T1000 (cell line): ENCODE data around the gene CHTF18.
"Not testable (repeated sequence)": the region's sequence is repeated elsewhere in the genome, so short reads cannot be mapped to it uniquely, and the experiment has no call there.

ENCODE experiments used
- DNase-seq: peaks from one replicate; lab custom pipeline; 2025; ENCODE audit warnings: mixed read lengths; lab: John Stamatoyannopoulos, UW

Gene CHTF18

GRCh38 chr16:830871-831570 lies 42.6 kb downstream of the CHTF18 start:
- DNase-seq, result no peak

DNA sequence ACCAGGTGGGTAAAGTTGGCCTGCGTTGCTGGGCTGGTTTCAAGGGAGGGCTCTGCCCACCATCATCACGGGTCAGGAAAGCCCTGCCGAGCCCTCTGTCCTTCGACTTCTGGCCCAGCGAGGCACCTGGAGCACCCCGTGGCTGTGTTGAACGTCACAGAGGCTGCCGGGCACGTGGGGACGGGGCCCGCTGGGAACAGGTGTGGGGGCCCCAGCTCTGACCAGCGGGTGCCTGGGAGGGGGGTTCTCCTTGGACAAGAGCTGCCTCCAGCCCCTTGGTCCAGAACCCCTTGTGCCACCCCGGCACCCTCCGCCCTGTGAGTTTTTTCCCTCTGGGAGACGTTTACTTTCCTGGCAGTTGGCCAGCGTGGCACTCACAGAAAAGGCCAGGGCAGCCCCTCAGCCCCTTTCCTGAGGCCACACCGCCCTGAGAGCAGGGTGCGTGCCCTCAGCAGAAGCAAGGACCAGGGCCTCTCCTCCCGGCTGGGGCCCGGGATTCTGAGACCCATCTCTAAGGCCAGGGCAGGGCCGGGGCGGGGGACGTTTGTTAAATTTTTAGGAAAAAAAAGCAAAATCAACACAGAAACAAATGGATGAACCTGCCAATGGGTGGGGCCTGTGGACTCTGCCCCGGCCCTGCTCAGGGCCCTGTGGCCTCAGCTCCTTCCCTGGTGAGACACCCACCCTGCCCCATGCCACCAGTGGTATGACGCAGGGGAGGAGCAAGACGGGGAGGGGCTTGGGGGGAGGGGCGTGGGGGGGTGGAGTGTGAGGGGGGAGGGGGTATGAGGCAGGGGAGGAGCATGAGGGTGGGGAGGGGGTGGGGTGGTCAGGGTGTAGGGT lies 43.4 kb downstream of the CHTF18 start:
- DNase-seq, result no peak

- DNase-seq, result no peak
Observed at GRCh38 chr16:832652-833336, 44.4 kb downstream of the CHTF18 start.

DNA sequence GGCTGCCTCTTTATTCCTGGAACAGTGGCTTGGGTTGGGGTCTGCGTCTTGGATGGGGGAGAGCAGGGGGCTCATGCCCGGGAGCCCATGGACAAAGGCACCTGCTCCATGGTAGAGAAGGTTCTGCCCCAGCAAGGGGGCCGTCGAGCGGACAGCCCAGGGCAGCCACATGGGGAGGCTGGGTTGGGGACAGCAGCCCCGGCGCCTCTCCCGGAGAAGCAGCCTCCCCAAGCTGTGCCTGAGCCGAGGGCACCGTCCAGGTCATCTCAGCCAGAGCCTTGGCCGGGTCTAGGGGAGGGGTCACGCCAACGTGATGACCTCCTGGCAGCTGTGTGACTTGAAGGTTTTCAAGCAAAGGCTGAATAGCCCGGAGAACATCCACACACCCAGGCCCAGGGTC lies 45.0 kb downstream of the CHTF18 start:
- DNase-seq, result no peak

GRCh38 chr16:835373-835772 lies 47.0 kb downstream of the CHTF18 start:
- no peak for DNase-seq

DNA sequence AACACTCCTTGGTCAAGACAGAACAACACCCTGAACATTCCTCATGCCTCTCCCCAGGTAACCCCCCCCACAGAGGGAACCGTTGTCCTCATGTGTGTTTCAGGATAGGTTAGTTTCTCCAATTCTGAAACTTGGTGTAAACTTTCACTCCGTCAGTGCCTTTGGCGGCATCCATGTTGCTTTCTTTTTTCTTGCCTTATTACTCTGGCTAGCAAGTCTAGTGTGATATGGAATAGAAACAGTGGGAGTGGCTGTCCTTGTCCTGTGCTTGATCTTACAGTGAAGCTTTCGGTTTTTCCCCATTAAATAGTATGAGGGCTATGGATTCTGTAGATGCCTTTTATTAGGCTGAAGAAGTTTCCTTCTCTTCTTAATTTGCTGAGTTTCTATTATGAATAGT lies 47.8 kb downstream of the CHTF18 start:
- no peak for DNase-seq

GRCh38 chr16:836822-837221 lies 48.4 kb downstream of the CHTF18 start:
- DNase-seq, result not testable (repeated sequence)

DNA sequence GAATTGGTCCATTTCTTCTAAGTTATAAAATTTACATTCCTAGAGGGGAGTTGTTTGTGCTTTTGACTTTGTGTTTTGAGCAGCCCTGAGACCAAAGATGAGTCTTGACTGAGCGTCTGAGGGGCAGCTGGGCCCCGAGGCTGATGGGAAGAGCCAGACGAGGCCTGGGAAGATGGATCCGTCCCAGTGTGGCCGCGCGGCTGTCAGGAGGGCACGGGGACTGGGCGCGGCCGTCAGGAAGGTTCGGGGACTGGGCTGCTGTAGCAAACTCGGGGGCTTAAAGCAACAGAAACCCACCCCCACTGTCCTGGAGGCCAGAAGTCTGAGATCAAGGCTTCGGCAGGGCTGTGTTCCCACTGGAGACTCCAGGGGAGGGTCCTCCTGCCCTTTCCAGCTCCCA lies 50.3 kb downstream of the CHTF18 start:
- DNase-seq, result no peak

DNA sequence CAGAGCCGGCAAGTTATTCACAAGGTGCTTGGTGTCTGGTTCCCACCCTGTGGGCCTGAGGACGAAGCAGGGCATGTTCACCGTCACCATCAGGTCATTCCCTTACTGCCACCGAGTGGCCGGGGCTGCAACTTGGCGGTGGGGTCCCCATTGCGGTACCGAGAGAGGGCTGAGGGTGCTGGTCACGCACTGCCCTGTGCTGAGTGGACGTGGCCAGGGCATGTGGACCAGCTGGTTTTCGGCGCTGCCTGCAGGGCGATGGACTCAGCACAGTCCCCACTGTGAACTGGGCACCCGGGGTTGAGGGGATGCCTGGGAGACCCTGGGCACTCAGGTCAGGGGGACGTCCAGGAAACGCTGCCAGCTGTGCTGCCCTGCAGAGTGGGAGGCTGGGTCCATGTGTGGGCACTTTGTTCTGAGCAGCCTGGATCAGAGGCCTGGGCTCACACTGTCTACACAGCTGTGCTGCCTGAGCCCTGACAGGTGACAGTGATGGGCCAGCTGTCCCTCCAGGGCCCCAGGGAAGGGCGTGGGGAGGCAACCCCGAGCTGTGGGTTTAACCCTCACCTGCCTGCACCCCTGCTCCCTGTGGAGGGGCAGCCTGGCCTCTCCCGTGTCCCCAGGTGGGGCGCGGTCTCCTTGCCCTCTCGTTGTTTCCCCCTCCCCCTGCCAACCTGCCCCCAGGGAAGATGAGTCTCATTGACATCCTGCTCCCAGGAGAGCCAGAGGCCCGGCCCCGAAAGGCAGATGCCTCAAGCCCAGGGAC lies 51.4 kb downstream of the CHTF18 start:
- DNase-seq, result no peak

- no peak for DNase-seq
Observed at GRCh38 chr16:840561-841454, 52.4 kb downstream of the CHTF18 start.

DNA sequence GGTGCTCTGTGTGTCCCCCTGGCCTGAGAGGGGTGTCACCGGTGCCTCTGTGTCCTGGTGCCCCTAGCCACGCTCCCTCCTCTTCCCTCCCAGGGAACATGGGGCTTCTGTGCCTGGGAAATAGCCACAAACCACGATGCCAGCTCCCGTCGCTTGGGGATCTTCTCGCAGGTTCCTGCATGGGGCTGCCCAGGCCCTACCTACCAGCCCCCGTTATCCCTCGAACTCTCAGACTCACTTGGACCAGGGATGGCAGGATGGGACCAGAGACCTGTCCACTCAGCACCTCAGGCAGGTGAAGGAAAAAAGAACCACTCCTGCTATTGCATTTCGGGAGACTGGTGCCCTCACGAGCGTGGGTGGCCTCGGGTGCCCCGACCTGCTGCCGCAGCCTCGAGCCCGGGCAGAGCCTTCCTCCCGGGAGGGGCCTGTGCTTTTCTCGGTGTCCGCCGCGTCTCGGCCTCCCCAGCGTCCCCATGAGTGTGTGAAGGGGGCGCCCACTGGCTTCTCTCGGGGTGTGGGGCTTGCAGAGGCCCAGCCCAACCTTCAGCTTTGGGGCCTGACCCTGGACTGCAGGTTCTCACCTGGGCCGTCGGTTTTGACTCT lies 53.1 kb downstream of the CHTF18 start:
- no peak for DNase-seq

DNA sequence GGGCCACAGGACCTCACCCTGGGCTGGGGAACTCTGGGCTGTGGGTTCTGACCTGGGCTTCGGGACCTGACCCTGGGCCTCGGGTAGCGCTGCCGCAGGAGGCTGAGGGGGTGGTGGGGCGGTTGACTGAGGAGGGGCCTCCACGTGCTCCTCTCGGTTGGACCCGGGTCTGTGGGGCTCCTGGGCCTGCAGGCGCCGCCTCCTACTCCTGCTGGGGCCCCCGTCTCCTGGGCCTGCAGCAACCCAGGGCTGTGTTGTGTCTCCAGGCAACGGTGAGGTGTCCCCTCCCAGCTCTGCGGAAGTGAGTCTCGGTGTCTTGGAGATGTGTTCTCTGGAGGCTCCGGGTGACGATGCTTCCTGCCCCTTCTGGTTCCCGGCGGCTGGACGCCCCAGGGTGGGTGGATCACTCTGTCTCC lies 53.6 kb downstream of the CHTF18 start:
- DNase-seq, result no peak

GRCh38 chr16:842711-843560 lies 54.5 kb downstream of the CHTF18 start:
- DNase-seq, result no peak

DNA sequence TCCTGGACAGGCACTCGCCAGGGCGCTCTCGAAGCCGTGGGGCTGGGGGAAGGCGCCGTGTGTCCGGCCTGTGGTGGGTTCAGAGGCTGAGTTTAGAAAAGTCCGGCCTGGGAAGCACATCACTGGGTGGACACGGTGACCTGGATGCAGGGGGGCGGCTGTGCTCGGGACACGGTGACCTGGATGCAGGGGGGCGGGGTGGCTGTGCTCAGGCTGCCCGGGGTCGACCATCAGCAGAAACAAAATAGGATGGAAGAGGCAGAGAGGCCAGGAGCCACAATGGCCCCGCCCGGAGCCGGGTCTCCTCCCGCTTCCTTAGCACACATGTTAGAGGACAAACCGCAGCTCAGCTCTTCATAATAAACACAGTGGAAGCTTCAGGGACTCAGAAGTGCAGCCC lies 55.4 kb downstream of the CHTF18 start:
- no peak for DNase-seq

- DNase-seq, result no peak
Observed at GRCh38 chr16:844638-845350, 56.4 kb downstream of the CHTF18 start.

DNA sequence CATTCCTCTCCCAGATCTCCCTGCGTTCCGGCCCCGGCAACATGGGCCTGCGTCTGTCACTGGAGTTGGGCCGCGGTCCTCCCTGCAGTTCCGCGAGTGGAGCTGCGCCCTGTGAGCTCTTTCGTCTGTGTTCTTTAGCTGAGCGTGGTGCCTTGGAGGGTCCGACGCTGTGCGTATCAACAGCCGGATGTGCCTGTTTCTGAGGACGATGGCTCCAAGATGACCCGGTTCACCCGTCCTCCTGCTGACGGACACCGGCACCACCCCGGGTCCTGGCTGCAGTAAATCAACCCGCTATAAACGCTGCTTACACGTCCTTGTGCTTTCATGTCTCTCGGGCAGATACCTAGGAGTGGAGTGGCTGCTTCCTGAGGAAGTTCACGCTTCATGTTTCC lies 56.9 kb downstream of the CHTF18 start:
- DNase-seq, result no peak

GRCh38 chr16:847151-847550 lies 58.7 kb downstream of the CHTF18 start:
- DNase-seq, result no peak
